Measurements from ENCODE around the gene ARFGAP2. TPM values are rescaled to one million over a fixed set of nuclear protein-coding genes. Genes with fewer than 3 reads are reported as not detected.

ARFGAP2 gene
- polyA plus RNA-seq, 1 of the 3 experiments (the other 2 are of a cell fraction) = 52.5 TPM

- no peak for TF ChIP-seq TEAD4 (IDR thresholded peaks at IDR 0.05; ENCODE audit: borderline replicate concordance, insufficient read depth)
These were observed 27.7 kb downstream of the ARFGAP2 start (continued) for GRCh38 chr11:47148903-47149531.

GRCh38 chr11:47148270-47148669 is 28.4 kb downstream of the ARFGAP2 start:
- ChIA-PET POLR2A (no interaction called here), CTCF (interaction anchor here (1.2 to 1.8 kb wide), 3 partner anchors 13 to 232 kb away, joined by 3 to 5 read pairs (median 5); partner anchors contain the start of gene CSTPP1)
- Histone ChIP-seq H3F3A (replicated peaks; ENCODE audit: insufficient read depth) (peaks cover 13% of the 10 kb centered on the region), H3K9me3 (no peaks in the 10 kb centered on the region), H2AFZ (ENCODE audit: low read depth) (no peak overlapping the region), H3K9ac (no peak overlapping the region), H3K36me3 (replicated peaks in 1 of 2; ENCODE audit: control insufficient read depth in 1 of 2, insufficient read depth in 2 of 2, low read length in 1 of 2) (peaks cover 0 to 6% of the 10 kb centered on the region in 2 experiments), H3K27me3 (ENCODE audit: insufficient read depth) (no peaks in the 10 kb centered on the region), H3K4me1 (ENCODE audit: control insufficient read depth in 1 of 2, insufficient read depth in 2 of 2, low read depth in 1 of 2, low read length in 1 of 2) (peaks cover 8 to 25% of the 10 kb centered on the region in 2 experiments; a peak in 2 of 4 replicates), H3K4me3 (ENCODE audit: low read depth in 2 of 2, low read length in 1 of 2) (no peak overlapping the region), H3K9me2 (no peaks in the 10 kb centered on the region), H3K79me2 (ENCODE audit: insufficient read depth) (no peaks in the 10 kb centered on the region), H3K4me2 (no peak overlapping the region), H3K27ac (ENCODE audit: low read depth in 2 of 2, low read length in 1 of 2) (no peak overlapping the region; a peak in 1 of 4 replicates), H4K20me1 (ENCODE audit: insufficient read depth) (no peaks in the 10 kb centered on the region)
- no peak for TF ChIP-seq JUND (IDR thresholded peaks at IDR 0.05)
- no peak for TF ChIP-seq USF1 (IDR thresholded peaks at IDR 0.05; ENCODE audit: borderline replicate concordance, low read depth)
- TF ChIP-seq ZBTB33 (IDR thresholded peaks at IDR 0.05; ENCODE audit: borderline replicate concordance, low read depth) = no peak
- no peak for TF ChIP-seq FOXJ3 (CRISPR knock-in tag; IDR thresholded peaks at IDR 0.05)
- TF ChIP-seq MEF2A (IDR thresholded peaks at IDR 0.05; ENCODE audit: borderline replicate concordance, low read depth) = no peak
- no peak for TF ChIP-seq CHD2 (IDR thresholded peaks at IDR 0.05; ENCODE audit: low read length, partially characterized antibody)
- no peak for TF ChIP-seq TAF1 (IDR thresholded peaks at IDR 0.05; ENCODE audit: borderline replicate concordance, low read depth, low read length)
- no peak for TF ChIP-seq GATA2 (CRISPR knock-in tag; IDR thresholded peaks at IDR 0.05)
- TF ChIP-seq ELF1 (IDR thresholded peaks at IDR 0.05) = no peak
- TF ChIP-seq RXRA (IDR thresholded peaks at IDR 0.05; ENCODE audit: borderline replicate concordance, low read depth) = no peak
- TF ChIP-seq PBX3 (IDR thresholded peaks at IDR 0.05) = no peak
- no peak for TF ChIP-seq SMC3 (IDR thresholded peaks at IDR 0.05; ENCODE audit: low read depth, low read length)
- TF ChIP-seq EP300 (IDR thresholded peaks at IDR 0.05; ENCODE audit: borderline replicate concordance in 1 of 2, low read depth in 1 of 2, low read length in 1 of 2) = no peak
- TF ChIP-seq POLR2AphosphoS5 (IDR thresholded peaks at IDR 0.05; ENCODE audit: low read depth, low read length) = no peak
- TF ChIP-seq MXI1 (IDR thresholded peaks at IDR 0.05; ENCODE audit: low read depth, low read length) = no peak
- TF ChIP-seq REST (IDR thresholded peaks at IDR 0.05; ENCODE audit: low read depth, low read length) = no peak
- no peak for TF ChIP-seq FOXM1 (IDR thresholded peaks at IDR 0.05; ENCODE audit: low read depth)
- no peak for TF ChIP-seq IRF3 (IDR thresholded peaks at IDR 0.05; ENCODE audit: low read depth, low read length)
- no peak for TF ChIP-seq TEAD4 (IDR thresholded peaks at IDR 0.05; ENCODE audit: borderline replicate concordance, insufficient read depth)
- no peak for TF ChIP-seq SIN3A (IDR thresholded peaks at IDR 0.05; ENCODE audit: borderline replicate concordance, low read depth, low read length)
- DNase-seq = no peak
- 89% methylated on average over 3 of the region's 4 CpGs for WGBS (ENCODE audit: low lambda C conversion rate)

Measured in SK-N-SH (cell line).